ENCODE measurements around the gene ARFRP1.

Gene ARFRP1

DNA sequence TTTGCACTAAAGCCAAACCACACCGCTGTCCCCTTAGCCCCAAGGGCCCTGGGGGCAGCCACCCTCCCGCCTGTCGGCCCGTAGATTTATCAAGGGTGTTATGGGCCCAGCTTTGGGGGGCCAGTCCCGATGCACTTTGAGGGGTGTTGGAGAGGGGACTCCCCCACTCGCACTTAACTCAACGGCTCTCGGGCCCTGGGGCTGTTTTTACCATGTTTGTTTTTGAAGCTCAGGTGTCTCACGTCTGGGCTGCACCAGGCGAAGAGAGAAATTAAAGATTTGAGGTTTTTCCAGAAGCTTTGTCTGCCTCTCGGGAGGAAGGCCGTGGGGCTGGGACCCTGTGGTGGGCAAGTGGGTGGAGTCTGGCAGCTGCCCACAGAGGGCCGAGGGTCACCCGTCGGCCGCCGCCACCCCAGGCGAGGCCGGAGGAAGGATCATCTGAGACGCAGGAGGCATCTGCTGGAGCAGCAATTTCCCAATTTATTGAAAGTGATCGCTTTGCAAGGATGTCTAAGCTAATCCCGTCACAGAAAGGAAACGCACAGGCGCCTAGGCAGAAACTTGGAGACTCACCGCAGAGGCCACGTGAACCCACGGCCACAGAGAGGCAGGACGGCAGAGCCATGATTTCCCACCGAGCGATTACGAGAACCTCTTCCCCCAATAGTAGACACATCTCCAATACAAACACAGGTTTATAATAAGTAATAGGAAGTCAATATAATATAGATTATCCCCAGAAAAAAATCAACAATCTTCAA lies 35.6 kb upstream of the ARFRP1 start:
- DNase-seq = no peak

DNA sequence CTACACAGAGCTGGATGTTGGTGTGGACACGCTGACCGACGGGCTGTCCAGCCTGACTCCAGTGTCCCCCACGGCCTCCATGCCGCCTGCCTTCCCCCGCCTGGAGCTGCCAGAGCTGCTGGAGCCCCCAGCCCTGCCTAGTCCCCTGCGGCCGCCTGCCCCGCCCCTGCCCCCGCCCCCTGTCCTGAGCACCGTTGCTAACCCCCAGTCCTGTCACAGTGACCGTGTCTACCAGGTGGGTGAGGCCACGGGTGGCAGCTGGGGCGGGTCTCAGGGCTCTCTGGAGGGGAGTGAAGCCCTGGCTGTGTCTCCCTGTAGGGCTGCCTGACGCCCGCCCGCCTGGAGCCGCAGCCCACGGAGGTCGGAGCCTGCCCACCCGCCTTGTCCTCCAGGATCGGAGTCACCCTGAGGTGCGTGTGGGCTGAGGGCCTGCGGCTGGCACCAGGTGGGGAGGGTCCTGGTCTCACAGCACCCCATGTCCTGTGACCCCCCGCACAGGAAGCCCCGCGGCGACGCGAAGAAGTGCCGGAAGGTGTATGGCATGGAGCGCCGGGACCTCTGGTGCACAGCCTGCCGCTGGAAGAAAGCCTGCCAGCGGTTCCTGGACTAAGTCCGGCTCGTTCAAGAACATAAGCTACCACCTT lies 34.7 kb upstream of the ARFRP1 start:
- no peak for DNase-seq

DNA sequence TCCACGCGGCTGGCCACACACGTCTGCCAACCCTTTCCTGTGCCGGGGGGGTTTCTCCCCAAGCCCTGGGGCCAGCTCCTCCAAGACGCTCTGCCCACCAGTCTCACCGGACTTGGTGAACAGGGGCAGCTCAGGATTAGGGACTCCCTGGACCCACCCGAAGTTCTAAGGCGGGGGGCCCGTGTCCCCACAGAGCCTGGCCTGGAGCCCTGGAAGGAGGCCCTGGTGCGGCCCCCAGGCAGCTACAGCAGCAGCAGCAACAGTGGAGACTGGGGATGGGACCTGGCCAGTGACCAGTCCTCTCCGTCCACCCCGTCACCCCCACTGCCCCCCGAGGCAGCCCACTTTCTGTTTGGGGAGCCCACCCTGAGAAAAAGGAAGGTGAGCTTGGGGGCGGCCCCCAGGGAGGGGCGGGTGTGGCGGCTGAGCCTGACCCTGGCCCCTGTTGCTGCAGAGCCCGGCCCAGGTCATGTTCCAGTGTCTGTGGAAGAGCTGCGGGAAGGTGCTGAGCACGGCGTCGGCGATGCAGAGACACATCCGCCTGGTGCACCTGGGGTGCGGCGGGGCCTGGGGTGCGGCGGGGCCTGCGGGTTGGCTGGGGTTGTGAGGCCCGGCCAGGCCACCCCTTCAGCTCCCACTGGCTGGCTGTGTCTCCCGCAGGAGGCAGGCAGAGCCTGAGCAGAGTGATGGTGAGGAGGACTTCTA lies 34.1 kb upstream of the ARFRP1 start:
- DNase-seq = no peak

DNA sequence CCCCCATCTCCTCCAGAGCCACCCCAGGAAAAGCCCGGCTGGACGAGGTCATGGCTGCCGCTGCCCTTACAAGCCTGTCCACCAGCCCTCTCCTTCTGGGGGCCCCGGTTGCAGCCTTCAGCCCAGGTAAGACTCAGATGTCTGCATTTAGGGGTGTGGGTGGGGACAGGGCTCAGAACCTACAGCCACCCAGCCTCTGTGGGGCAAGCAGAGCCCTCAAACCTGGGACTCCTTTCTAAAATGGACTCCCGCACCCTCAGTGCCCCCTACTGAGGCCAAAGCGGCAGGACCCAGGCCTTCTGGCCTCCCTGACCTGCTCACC lies 33.5 kb upstream of the ARFRP1 start:
- no peak for DNase-seq

DNA sequence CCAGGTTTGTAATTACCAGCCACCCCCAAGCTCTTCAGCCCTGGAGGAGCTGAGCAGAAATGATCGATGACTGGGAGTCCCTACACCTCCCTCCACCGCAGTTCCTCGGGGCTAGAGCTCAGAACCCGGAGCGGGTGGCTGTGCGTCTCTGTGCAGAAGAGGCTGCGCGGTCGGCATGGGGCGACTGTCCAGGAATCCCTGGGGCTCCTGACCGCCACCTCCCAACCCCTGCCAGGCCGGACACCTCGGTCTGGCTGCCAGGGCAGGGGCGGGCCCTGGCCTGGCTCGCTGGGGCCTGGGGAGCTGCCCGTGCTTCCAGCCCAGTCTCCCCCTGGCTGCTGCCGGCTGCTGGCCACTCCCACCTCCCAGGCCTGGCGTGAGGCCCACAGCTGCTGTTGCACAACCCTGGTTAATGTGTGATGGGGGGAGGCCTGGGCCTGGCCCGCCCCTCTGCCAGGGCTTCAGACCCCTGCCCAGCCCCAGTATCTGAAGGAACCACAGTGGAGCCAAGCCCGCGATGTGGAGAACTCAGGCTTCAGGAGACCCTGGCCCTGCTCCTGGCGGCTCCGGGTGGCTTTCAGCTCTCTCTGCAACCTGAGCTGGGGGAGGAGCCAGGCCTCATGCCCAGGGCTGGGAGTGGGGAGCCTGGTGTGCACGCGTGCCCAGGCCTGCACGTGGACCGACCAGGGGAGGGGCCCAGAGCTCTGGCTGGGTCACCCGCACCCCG lies 33.0 kb upstream of the ARFRP1 start:
- peak; percentile 45 for DNase-seq

DNA sequence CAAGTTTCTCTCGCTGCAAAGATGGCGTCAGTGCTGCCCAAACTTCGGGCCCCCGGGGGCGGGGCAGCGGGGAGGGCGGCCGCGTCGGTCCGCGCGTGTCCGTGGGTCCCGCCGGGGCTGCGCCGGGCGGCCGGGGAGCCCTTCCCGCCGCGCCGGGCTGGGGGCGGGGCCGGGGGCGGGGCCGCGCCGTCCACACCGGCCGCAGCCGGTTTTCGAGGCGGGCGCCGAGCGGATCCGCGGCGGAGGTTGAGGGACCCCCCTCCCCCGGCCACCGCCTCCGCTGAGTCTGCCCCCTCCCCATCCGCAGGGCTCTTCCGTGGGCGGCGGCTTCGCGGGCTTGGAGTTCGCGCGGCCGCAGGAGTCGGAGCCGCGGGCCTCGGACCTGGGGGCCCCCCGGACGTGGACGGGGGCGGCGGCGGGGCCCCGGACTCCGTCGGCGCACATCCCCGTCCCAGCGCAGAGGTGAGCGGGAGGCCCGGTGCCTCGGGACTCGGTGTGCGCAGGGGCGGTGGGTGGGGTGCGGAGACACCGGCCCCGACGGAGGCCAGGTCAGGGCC lies 32.4 kb upstream of the ARFRP1 start:
- peak; percentile 72 for DNase-seq

DNA sequence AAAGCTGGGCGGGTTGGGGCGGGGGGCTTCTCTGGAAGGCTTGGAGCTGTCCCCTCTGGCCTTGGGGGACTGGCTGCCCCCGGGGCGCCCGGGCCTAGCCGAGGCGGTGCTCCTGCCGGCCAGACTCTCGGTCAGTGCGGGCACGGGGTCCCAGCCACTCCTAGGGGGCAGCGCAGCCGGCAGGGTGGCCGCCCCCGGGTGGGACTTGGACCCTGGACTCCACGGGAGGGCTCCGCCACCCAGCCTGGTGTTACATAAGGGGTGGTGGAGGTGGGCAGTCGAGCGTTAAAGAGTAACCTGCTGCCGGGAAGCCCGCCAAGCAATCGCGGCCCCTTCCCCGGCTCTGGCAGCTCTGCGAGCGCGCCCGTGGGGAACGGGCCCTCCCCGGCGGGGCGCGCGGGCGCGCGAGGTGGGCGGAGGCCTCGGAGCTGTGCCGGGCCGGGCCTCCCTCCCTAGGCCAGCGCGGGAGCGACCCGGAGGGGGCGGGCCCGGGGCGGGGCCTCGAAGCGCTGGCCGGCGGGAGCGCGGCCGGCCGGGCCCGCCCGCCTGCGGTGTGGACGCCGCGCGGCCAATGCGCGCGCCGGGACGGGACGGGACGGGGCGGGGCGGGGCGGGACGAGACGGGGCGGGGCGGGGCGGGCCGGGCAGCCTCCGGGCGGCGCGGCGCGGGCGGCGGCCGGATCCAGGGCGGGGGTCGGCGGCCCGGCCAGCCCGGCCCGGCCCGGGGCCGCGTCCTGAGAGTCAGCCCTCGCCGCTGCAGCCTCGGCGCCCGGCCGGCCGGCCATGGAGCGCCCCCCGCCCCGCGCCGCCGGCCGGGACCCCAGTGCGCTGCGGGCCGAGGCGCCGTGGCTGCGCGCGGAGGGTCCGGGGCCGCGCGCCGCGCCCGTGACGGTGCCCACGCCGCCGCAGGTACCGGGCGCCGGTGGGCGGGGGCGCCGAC lies 31.6 kb upstream of the ARFRP1 start, which contains the start of gene SLC2A4RG:
TSS of gene SLC2A4RG (plus strand) at position 647 of the 940 bp plus-strand sequence. CDS start at position 784, 137 bp downstream.
- peak; percentile 87 for DNase-seq

DNA sequence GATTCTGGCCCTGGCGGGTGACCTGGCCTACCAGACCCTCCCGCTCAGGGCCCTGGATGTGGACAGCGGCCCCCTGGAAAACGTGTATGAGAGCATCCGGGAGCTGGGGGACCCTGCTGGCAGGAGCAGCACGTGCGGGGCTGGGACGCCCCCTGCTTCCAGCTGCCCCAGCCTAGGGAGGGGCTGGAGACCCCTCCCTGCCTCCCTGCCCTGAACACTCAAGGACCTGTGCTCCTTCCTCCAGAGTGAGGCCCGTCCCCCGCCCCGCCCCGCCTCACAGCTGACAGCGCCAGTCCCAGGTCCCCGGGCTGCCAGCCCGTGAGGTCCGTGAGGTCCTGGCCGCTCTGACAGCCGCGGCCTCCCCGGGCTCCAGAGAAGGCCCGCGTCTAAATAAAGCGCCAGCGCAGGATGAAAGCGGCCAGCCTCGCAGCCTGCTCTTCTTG lies 30.9 kb upstream of the ARFRP1 start:
- peak; percentile 50 for DNase-seq

DNA sequence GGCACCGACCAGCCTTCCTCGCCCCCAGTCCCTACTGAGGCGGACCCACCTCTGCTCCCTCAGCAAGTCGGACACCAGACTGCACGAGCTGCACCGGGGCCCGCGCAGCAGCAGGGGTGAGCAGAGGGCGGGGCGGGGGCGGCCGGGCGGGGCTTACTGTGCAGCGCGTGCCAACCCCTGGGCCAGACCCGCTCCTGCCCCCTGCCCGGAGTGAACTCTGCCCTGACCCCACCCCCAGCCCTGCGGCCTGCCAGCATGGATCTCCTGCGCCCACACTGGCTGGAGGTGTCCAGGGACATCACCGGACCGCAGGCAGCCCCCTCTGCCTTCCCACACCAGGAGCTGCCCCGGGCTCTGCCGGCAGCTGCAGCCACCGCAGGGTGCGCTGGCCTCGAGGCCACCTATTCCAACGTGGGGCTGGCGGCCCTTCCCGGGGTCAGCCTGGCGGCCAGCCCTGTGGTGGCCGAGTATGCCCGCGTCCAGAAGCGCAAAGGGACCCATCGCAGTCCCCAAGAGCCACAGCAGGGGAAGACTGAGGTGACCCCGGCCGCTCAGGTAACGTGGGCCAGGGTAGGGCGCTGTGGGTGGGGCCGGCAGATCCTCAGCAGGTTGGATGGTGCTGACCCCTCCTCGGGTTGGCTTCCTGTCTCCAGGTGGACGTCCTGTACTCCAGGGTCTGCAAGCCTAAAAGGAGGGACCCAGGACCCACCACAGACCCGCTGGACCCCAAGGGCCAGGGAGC lies 30.3 kb upstream of the ARFRP1 start:
- peak; percentile 73 for DNase-seq

DNA sequence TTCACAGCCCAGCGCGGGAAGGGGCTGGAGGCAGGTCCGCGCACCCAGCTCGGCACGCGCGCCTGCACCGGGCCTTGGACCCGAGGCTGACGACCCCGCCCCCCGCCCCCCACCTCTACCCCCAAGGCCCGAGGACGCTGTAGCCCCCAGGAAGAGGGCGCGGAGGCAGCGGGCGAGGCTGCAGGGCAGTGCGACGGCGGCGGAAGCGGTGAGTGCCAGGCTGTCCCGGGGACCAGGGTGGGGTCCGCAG lies 29.8 kb upstream of the ARFRP1 start:
- no peak for DNase-seq

DNA sequence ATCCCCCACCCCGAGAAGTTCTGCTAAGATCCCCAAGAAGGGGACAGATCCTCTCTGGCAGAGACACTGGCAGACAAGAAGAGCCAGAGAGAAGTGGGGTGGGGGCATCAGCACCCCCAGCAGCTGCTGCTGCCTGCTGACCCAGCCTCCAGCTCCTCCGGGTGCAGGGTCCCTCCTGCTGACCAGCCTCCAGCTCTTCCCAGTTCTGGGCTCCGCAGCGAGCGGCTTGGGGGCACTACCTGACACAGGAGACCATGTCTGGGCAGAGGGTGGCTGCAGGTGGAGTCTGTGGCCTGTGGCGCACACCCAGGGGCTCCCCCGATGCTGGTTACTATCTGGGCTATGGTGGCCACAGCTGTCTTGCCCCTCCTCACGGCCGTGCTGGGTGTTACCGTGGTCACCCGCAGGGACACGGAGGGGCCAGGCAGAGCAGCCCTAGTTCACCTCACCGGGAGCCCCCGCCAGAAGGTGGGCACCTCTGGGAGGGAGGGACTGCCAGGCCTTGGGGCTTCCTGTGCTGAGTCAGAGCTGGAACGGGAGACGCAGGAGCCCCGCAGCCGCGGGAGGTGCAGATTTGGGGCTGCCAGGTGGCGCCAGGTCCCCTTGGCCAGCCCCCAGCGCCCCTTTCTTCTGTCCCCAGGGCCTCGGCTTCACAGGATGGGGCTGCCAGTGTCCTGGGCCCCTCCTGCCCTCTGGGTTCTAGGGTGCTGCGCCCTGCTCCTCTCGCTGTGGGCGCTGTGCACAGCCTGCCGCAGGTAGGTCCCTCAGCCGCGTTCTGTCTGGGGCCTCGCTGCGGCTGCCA lies 29.3 kb upstream of the ARFRP1 start:
- DNase-seq = peak; percentile 77

DNA sequence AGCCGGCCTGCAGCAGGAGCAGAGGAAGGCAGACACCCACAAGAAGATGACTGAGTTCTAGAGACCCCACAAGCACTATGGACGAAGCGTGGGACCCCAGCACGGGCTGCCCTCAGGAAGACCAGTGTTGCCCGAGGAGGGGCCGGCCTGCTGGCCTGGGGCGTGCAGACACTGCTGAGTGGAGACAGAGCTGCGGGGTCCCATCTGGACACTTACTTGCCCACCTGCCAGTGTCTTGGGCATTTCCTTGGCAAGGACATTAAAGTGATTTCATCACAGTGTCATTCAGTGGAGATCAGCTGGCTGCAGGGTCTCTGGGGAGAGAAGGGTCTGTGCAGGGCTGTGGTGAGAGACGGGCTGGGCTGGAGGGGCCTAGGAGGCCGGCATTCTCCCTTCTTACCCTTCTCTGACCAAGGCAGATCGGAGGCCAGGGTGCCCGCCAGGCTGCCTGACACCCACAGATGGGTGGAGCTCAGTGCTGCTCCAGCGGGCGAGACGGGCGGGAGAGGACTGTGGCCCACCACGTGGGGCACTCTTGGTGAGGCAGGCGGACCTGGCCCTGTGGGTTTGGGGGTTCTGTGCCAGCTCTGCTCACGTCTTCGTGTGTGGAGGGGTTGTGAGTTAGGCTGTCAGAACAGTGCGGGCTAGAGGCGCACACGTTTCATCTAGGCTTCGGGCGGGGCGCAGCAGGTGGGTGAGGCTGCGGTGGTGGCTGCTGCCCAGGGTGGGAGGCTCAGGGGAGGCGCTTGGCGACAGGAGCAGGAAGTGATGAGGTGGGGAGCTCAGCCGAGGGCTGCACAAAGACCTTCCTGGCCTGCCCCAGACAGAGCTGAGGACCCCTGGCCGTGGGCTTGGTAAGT lies 28.3 kb upstream of the ARFRP1 start, which contains the start of gene LIME1:
TSS of gene LIME1 (plus strand) at position 806 of the 860 bp plus-strand sequence. CDS start 886 bp downstream, outside the sequence.
- DNase-seq = peak; percentile 88

DNA sequence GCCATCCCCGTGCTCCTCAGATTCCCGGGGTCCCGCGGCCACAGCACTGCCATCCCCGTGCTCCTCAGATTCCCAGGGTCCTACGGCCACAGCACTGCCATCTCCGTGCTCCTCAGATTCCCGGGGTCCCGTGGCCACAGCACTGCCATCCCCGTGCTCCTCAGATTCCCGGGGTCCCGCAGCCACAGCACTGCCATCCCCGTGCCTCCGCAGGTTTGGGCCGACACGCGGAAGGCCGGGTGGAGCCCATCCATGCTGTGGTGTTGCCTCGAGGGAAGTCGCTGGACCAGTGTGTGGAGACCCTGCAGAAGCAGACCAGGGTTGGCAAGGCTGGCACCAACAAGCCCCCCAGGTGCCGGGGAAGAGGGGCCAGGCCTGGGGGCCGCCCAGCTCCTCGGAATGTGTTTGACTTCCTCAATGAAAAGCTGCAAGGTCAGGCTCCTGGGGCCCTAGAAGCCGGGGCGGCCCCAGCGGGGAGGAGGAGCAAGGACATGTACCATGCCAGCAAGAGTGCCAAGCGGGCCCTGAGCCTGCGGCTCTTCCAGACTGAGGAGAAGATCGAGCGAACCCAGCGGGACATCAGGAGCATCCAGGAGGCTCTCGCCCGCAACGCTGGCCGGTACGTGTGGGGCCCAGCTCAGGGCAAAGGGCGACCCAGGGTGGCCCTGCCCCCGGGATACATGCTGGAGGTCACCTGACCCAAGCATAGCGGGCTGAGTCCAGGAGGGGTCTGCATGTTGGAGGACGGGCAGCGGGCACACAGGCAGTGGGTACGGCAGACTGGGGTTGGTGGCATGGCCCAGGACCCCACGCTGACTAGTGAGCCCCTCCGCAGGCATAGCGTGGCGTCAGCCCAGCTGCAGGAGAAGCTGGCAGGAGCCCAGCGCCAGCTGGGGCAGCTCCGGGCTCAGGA lies 27.4 kb upstream of the ARFRP1 start:
- no peak for DNase-seq

DNA sequence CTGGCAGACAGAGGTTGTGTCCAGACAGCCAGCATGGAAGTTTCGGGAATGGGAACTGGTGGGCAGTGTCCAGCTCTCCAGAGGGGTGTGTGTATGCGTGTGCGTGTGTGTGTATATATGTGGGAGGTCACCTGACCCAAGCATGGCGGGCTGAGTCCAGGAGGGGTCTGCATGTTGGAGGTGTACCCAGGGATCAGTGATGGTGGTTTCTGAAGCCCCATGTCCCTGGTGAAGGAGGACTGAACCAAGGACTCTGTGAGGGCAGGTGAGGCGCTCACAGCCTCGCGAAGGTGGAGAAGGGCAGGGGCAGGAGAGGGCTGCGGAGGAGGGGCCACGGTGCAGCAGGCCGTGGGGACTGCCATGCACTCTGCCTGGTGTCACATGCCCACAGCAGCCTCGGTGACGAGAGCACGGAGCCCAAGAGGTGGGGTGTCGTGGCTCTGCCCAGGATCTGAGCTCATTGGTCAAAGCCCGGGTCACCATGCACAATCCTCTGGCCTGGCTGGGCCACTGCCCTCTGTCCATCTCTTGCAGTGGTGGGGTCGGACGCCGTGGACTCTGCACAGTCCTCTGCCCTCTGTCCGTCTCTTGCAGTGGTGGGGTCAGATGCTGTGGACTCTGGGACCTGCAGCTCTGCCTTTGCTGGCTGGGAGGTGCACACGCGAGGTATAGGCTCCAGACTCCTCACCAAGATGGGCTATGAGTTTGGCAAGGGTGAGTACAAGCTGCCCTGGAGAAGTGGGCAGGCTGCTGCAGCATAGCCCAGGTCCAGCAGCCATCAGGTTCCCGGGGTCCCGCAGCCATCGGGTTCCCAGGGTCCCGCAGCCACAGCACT lies 26.6 kb upstream of the ARFRP1 start:
- DNase-seq = no peak

DNA sequence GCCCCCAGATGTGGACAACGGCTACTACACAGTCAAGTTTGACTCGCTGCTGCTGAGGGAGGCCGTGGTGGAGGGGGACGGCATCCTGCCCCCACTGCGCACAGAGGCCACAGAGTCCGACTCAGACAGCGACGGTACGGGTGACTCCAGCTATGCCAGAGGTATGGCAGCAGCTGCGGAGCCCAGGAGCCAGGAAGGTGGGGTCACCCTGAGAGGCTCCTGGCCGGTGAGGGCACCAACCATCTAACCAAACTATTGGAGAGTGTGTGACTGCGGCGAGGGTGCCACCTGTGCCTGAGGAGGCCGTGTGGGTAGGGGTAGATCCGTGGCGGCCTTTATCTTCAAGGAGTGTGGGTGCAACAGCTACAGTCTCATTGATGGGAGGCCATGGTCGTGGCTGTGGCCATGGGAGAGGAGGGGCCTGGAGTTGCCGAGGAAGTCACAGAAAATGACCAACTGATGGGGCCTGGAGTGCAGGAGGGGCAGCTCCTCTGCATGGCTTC lies 25.9 kb upstream of the ARFRP1 start:
- no peak for DNase-seq

DNA sequence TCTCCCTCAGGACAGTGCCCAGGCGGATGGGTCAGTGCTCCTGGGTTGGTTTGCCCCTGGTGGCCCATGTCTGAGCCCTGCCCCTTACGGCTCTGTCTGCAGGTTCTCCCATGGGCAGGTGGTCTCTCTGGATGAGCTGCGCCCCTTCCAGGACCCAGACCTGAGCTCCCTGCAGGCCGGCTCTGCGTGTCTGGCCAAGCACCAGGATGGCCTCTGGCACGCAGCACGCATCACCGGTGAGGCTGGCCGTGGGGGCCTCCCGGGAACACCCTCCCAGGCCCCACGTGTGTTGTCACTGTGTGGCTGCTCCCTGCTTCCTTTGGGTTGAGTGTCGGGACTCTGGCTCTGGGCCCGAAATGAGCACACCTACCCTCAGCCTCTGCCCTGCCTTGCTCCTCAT lies 25.3 kb upstream of the ARFRP1 start:
- no peak for DNase-seq
